SK-N-MC (cell line): ENCODE measurements around the gene OR6B2.

Experiments used
- EZH2 ChIP-seq: fragments of 200-600 bp; sonication (generic); IDR thresholded peaks from one replicate; pipeline ENCODE4 v1.6.1; 2017; ENCODE audit warnings: antibody characterized with exemption
- POLR2AphosphoS5 ChIP-seq: IDR thresholded peaks from 2 replicates; pipeline ENCODE4 v1.6.1; 2012; ENCODE audit warnings: mild to moderate bottlenecking, low read depth, low read length, borderline replicate concordance

DNA sequence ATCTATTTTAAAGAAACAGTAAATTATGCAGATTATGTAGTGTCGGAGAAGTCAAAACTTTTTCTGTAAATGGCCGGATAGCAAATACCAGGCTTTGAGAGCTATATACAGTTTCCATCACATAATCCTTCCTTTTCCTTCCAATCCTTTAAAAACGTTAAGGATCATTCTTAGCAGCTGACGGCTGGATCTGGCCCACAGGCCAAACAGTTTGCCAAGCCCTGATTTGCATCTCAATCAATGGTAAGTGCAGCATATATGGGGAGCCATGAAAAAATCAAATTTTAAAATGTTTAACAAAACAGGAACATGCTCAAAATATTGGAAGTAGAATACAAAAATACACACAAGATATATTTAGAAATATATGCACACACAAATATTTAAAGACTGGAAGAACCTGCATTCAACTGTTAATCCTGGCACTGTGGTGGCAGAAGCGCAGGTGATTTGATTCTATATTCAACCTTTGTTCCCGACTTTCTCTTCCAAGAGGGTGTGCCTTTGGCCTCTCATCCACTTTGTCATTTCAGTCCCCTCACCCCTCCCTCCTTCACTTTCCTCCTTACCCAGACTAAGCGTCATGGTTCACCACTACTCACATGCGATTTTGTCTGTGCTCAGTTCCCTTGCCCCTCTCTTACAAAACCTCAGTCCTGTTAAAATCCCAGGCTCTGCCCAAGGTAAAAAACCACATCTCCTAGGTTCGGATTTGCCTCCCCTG is 32.4 kb downstream of the OR6B2 start:
- TF ChIP-seq EZH2 = no peak
- TF ChIP-seq POLR2AphosphoS5 = no peak
